Osteoblast (primary cell): ENCODE measurements around the gene AAK1. TPM values are rescaled to one million over a fixed set of nuclear protein-coding genes. Genes with fewer than 3 reads are reported as not detected.
"Not testable (repeated sequence)": the region's sequence is repeated elsewhere in the genome, so short reads cannot be mapped to it uniquely, and the experiment has no call there.

Experiments used
- DNase-seq: peaks from one replicate; pipeline ENCODE4 v3.0.0; 2011; ENCODE audit warnings: low spot score, mixed read lengths; ENCODE audit not compliant: insufficient read length; ENCODE audit errors: missing footprints
- H2AFZ ChIP-seq: 2 replicates; pipeline ENCODE4 v1.6.0; 2011; ENCODE audit warnings: mild to moderate bottlenecking, low read length
- H3K27ac ChIP-seq: 2 replicates; pipeline ENCODE4 v1.5.1; 2011; ENCODE audit warnings: mild to moderate bottlenecking, low read depth, low read length, moderate library complexity
- H3K27me3 ChIP-seq: 2 replicates; pipeline ENCODE4 v1.6.0; 2012; ENCODE audit warnings: mild to moderate bottlenecking, control low read depth, inconsistent platforms, low read length, moderate library complexity; ENCODE audit not compliant: insufficient read depth
- H3K36me3 ChIP-seq: 2 replicates; pipeline ENCODE4 v1.5.1; 2011; ENCODE audit warnings: mild to moderate bottlenecking, low read length, control low read depth, moderate library complexity; ENCODE audit not compliant: insufficient read depth
- H3K4me1 ChIP-seq: 2 replicates; pipeline ENCODE4 v1.5.1; 2011; ENCODE audit warnings: mild to moderate bottlenecking, low read length, control low read depth, moderate library complexity; ENCODE audit not compliant: insufficient read depth
- H3K4me2 ChIP-seq: 2 replicates; pipeline ENCODE4 v1.6.0; 2011; ENCODE audit warnings: mild to moderate bottlenecking, low read length; ENCODE audit not compliant: insufficient read depth
- H3K4me3 ChIP-seq: fragments of 200-600 bp; sonication (generic); 3 replicates; pipeline ENCODE4 v1.5.1; 2012; ENCODE audit warnings: mild to moderate bottlenecking, low read length, inconsistent platforms; ENCODE audit not compliant: insufficient read depth
- H3K79me2 ChIP-seq: 2 replicates; pipeline ENCODE4 v1.6.0; 2012; ENCODE audit warnings: mild to moderate bottlenecking, low read length, control low read depth, inconsistent platforms; ENCODE audit not compliant: insufficient read depth
- H3K9me3 ChIP-seq: 2 replicates; pipeline ENCODE4 v1.5.1; 2011; ENCODE audit warnings: low read depth, low read length, control low read depth
- H4K20me1 ChIP-seq: 2 replicates; pipeline ENCODE4 v1.6.0; 2012; ENCODE audit warnings: mild to moderate bottlenecking, low read length, control low read depth; ENCODE audit not compliant: insufficient read depth
- CTCF ChIP-seq: IDR thresholded peaks from 2 replicates; pipeline ENCODE4 v1.5.1; 2011; ENCODE audit warnings: mild to moderate bottlenecking, low read depth, low read length, moderate library complexity; ENCODE audit errors: extremely low read depth
- small RNA-seq: library from RNA; depleted of rRNA; stranded (forward); fragments of <200 nt; gene quantifications from one replicate; pipeline ENCODE3, GENCODE V24; 2012
- total RNA-seq: library from RNA; depleted of rRNA; stranded (reverse); fragments of >200 nt; gene quantifications from 2 replicates; pipeline ENCODE4 v1.2.3, GENCODE V29; 2012

The AAK1 gene
- total RNA-seq, 1 donor = 61.9 TPM

DNA sequence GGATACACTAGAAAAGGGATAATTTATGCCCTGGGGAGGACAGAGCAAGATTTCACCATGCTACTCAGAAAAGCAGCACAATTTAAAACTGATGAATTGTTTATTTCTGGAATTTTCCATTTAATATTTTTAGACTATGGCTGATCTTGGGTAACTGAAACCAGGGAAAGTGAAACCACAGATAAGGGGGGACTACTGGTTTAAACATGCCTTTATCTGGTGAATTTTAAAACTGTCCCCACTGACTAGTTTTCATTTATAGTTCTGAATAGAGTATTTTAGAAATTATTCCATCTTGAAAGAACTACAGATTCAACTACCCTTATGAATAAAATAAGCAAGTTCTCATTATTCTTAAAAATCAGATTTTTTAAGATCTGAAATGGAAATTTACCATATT, 221.3 kb downstream of the AAK1 start:
- Histone ChIP-seq H3K9me3 (no peaks in the 10 kb centered on the region), H3K79me2 (no peaks in the 10 kb centered on the region), H4K20me1 (no peaks in the 10 kb centered on the region), H3K4me1 (no peaks in the 10 kb centered on the region), H2AFZ (no peak overlapping the region), H3K36me3 (peaks cover 39% of the 10 kb centered on the region), H3K27ac (no peak overlapping the region), H3K27me3 (no peaks in the 10 kb centered on the region), H3K4me2 (no peak overlapping the region), H3K4me3 (no peak overlapping the region)
- no peak for TF ChIP-seq CTCF
- DNase-seq = no peak

GRCh38 chr2:69419111-69419510, 224.4 kb downstream of the AAK1 start:
- not testable (repeated sequence) for H3K79me2 ChIP-seq, H3K27ac ChIP-seq, H2AFZ ChIP-seq, H3K4me1 ChIP-seq, DNase-seq, H3K4me3 ChIP-seq, H4K20me1 ChIP-seq, H3K4me2 ChIP-seq, H3K27me3 ChIP-seq, H3K9me3 ChIP-seq
- H3K36me3 ChIP-seq = peaks cover 42% of the 10 kb centered on the region

DNA sequence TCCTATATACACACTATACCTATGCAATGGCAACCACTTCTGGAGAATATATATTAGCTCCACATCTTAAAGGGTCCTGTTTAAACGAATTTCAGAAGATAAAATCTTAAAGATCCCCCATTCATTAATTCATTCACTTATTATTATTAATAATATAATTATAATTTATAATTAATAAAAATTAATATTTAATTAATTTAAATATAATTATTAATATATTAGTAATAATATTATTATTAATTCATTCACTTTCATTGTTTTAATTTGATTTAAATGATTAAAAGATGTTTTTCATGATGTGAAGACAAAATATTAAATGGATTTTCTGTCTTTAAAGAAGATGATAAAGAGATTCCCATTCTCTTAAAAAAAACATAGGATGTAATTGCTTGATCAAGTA, 227.4 kb downstream of the AAK1 start:
- peaks cover 40% of the 10 kb centered on the region for H3K36me3 ChIP-seq
- TF ChIP-seq CTCF = no peak
- H3K9me3 ChIP-seq = no peaks in the 10 kb centered on the region

More for the DNA sequence above, 227.4 kb downstream of the AAK1 start:
- no peak for DNase-seq
- Histone ChIP-seq H4K20me1 (no peaks in the 10 kb centered on the region), H3K27ac (no peak overlapping the region), H3K27me3 (no peaks in the 10 kb centered on the region), H3K4me3 (no peak overlapping the region), H3K4me1 (no peaks in the 10 kb centered on the region), H3K4me2 (no peak overlapping the region), H3K79me2 (no peaks in the 10 kb centered on the region), H2AFZ (no peak overlapping the region)

Small RNAs within 50 kb of the gene (small RNA-seq; reads per million reads assigned to genes)
- gene RN7SL604P (not detected), gene SNORA36C (not detected)

Other genes starting within 250 kb of the AAK1 start
- gene NFU1, start 206.3 kb downstream of the AAK1 start, total RNA-seq = 34.0 and 36.2 TPM in 2 replicates
- 38.4 and 43.9 TPM in 2 replicates for gene ANXA4, start 98.4 kb upstream of the AAK1 start, total RNA-seq
- 8.7 and 11.2 TPM in 2 replicates for gene GMCL1, start 185.9 kb upstream of the AAK1 start, total RNA-seq